HepG2 (cell line): ENCODE data around the gene ZNRD2. TPM values are rescaled to one million over a fixed set of nuclear protein-coding genes. Genes with fewer than 3 reads are reported as not detected.
A peak's percentile ranks its signal among the peaks of the same experiment; 100 is the strongest.

Experiments
- AGO2 ChIP-seq: fragments of 200-400 bp; formaldehyde crosslinking; optimal IDR thresholded peaks from 2 replicates; pipeline ENCODE3; 2017; ENCODE audit warnings: mild to moderate bottlenecking, low read depth, low read length, moderate library complexity
- CSRNP1 ChIP-seq: sonication (generic); formaldehyde crosslinking; IDR thresholded peaks from 2 replicates; pipeline ENCODE4 v1.8.1; 2023; ENCODE audit warnings: mild to moderate bottlenecking, missing genetic modification reagents
- MXD1 ChIP-seq: sonication (generic); formaldehyde crosslinking; IDR thresholded peaks from 2 replicates; pipeline ENCODE4 v1.4.0; 2020; ENCODE audit warnings: mild to moderate bottlenecking, missing genetic modification reagents
- NFE2 ChIP-seq: sonication (generic); formaldehyde crosslinking; IDR thresholded peaks from 2 replicates; pipeline ENCODE4 v1.4.0; 2020; ENCODE audit warnings: missing genetic modification reagents
- NFE2L1 ChIP-seq: sonication (generic); formaldehyde crosslinking; IDR thresholded peaks from 2 replicates; pipeline ENCODE4 v1.4.0; 2020; ENCODE audit warnings: missing genetic modification reagents, mild to moderate bottlenecking, borderline replicate concordance
- NR2C2 ChIP-seq: sonication (generic); formaldehyde crosslinking; IDR thresholded peaks from 2 replicates; pipeline ENCODE4 v1.4.0; 2020; ENCODE audit warnings: missing genetic modification reagents, mild to moderate bottlenecking, moderate library complexity, borderline replicate concordance
- SATB2 ChIP-seq: sonication (generic); formaldehyde crosslinking; IDR thresholded peaks from 2 replicates; pipeline ENCODE4 v1.5.0; 2020; ENCODE audit warnings: missing genetic modification reagents
- TBL1XR1 ChIP-seq: fragments of 150-350 bp; IDR thresholded peaks from 2 replicates; pipeline ENCODE4 v1.6.1; 2014; ENCODE audit warnings: borderline replicate concordance, low read length; ENCODE audit not compliant: partially characterized antibody
- TBX2 ChIP-seq: sonication (generic); formaldehyde crosslinking; IDR thresholded peaks from 2 replicates; pipeline ENCODE4 v1.5.0; 2020; ENCODE audit warnings: missing genetic modification reagents, mild to moderate bottlenecking, borderline replicate concordance
- TEF ChIP-seq: sonication (generic); formaldehyde crosslinking; IDR thresholded peaks from 2 replicates; pipeline ENCODE4 v1.5.0; 2020; ENCODE audit warnings: missing genetic modification reagents
- TSC22D2 ChIP-seq: sonication (generic); formaldehyde crosslinking; IDR thresholded peaks from 2 replicates; pipeline ENCODE4 v1.5.1; 2020; ENCODE audit warnings: missing genetic modification reagents, mild to moderate bottlenecking, borderline replicate concordance
- XRCC5 ChIP-seq: fragments of 200-400 bp; formaldehyde crosslinking; optimal IDR thresholded peaks from 2 replicates; pipeline ENCODE3; 2017; ENCODE audit warnings: mild to moderate bottlenecking, low read length
- ZBTB26 ChIP-seq: IDR thresholded peaks from 2 replicates; pipeline ENCODE4 v1.6.1; 2016; ENCODE audit warnings: missing compliant biosample characterization, missing genetic modification reagents, borderline replicate concordance
- ZBTB38 ChIP-seq: sonication (generic); formaldehyde crosslinking; IDR thresholded peaks from 2 replicates; pipeline ENCODE4 v1.5.1; 2020; ENCODE audit warnings: mild to moderate bottlenecking, missing genetic modification reagents
- ZFAT ChIP-seq: sonication (generic); formaldehyde crosslinking; conservative IDR thresholded peaks from 2 replicates; pipeline ENCODE4 v1.8.1; 2023; ENCODE audit warnings: missing genetic modification reagents, inconsistent platforms
- ZFP62 ChIP-seq: sonication (generic); formaldehyde crosslinking; IDR thresholded peaks from 2 replicates; pipeline ENCODE4 v1.4.0; 2020; ENCODE audit warnings: missing genetic modification reagents
- ZNF251 ChIP-seq: sonication (generic); formaldehyde crosslinking; IDR thresholded peaks from 2 replicates; pipeline ENCODE4 v1.9.0; 2021; ENCODE audit warnings: mild to moderate bottlenecking, missing genetic modification reagents
- ZNF280D ChIP-seq: sonication (generic); formaldehyde crosslinking; IDR thresholded peaks from 2 replicates; pipeline ENCODE4 v1.5.1; 2020; ENCODE audit warnings: mild to moderate bottlenecking, missing genetic modification reagents
- ZNF33B ChIP-seq: sonication (generic); formaldehyde crosslinking; IDR thresholded peaks from 2 replicates; pipeline ENCODE4 v1.5.1; 2020; ENCODE audit warnings: mild to moderate bottlenecking, missing genetic modification reagents
- ZNF460 ChIP-seq: sonication (generic); formaldehyde crosslinking; IDR thresholded peaks from 2 replicates; pipeline ENCODE4 v1.5.1; 2020; ENCODE audit warnings: missing genetic modification reagents, mild to moderate bottlenecking, borderline replicate concordance
- ZSCAN25 ChIP-seq: sonication (generic); formaldehyde crosslinking; IDR thresholded peaks from 2 replicates; pipeline ENCODE4 v1.8.0; 2022; ENCODE audit warnings: mild to moderate bottlenecking, missing genetic modification reagents
- ZSCAN30 ChIP-seq: sonication (generic); formaldehyde crosslinking; IDR thresholded peaks from 2 replicates; pipeline ENCODE4 v1.5.0; 2020; ENCODE audit warnings: mild to moderate bottlenecking, missing genetic modification reagents
- ZSCAN9 ChIP-seq: IDR thresholded peaks from 2 replicates; pipeline ENCODE4 v1.6.1; 2016; ENCODE audit warnings: borderline replicate concordance
- polyA plus RNA-seq, 8 experiments: library from polyadenylated mRNA; depleted of rRNA in 3 of 8; stranded (reverse) in 7 of 8; unstranded in 1 of 8; fragments of >200 nt; fragmentation: Illumina TruSeq in 4 of 8; extraction: Trizol in 4 of 8; gene quantifications; 2 replicates each; pipeline versions ENCODE4 v1.2.1 to v1.2.3, GENCODE V29; 2011 to 2016; ENCODE audit warnings: low read depth in 4 of 8, missing spikeins in 1 of 8, mixed read lengths in 1 of 8; ENCODE audit not compliant: insufficient read depth in 1 of 8
- total RNA-seq, 5 experiments: library from RNA; depleted of rRNA; stranded (reverse); fragments of >200 nt; fragmentation: Illumina TruSeq; extraction: Trizol; gene quantifications; 2 replicates each; pipeline ENCODE4 v1.2.3, GENCODE V29; 2016; ENCODE audit warnings: low read depth in 1 of 5

ZNRD2 gene
- total and polyA plus RNA-seq, 2 of the 13 experiments (the other 11 are each of a cell fraction or from before 2014, with no cell fraction given), result 29.2 to 34.0 TPM

GRCh38 chr11:65540290-65541092, 29.8 kb upstream of the ZNRD2 start (continued):
- TF ChIP-seq ZNF280D (CRISPR knock-in tag), result no peak
- no peak for TF ChIP-seq SATB2 (CRISPR knock-in tag)
- TF ChIP-seq NFE2 (CRISPR knock-in tag), result no peak
- no peak for TF ChIP-seq TSC22D2 (CRISPR knock-in tag)
- no peak for TF ChIP-seq ZNF33B (CRISPR knock-in tag)
- TF ChIP-seq TBL1XR1, result no peak
- no peak for TF ChIP-seq CSRNP1 (CRISPR knock-in tag)
- no peak for TF ChIP-seq NR2C2
- no peak for TF ChIP-seq ZFAT
- no peak for TF ChIP-seq ZBTB26
- no peak for TF ChIP-seq ZFP62
- TF ChIP-seq ZSCAN9 (CRISPR knock-in tag), result no peak
- TF ChIP-seq ZBTB38 (CRISPR knock-in tag), result peak; percentile 66; the same call in 1 of the 2 replicates
- no peak for TF ChIP-seq ZNF251 (CRISPR knock-in tag)
- TF ChIP-seq NFE2L1 (CRISPR knock-in tag), result no peak
- TF ChIP-seq ZNF460 (CRISPR knock-in tag), result no peak
- TF ChIP-seq ZSCAN30 (CRISPR knock-in tag), result no peak
- peak; percentile 49; the same call in 1 of the 2 replicates for TF ChIP-seq MXD1 (CRISPR knock-in tag)
- peak; percentile 77 for TF ChIP-seq XRCC5
- TF ChIP-seq TEF (CRISPR knock-in tag), result no peak
- TF ChIP-seq TBX2 (CRISPR knock-in tag), result no peak
- peak; percentile 69; the same call in 1 of the 2 replicates for TF ChIP-seq ZSCAN25 (CRISPR knock-in tag)
- peak; percentile 92 for TF ChIP-seq AGO2
